GM06990 (cell line): ENCODE data around the gene ZNF668.
A peak's percentile ranks its signal among the peaks of the same experiment; 100 is the strongest.
"Not testable (repeated sequence)": the region's sequence is repeated elsewhere in the genome, so short reads cannot be mapped to it uniquely, and the experiment has no call there.

Experiments used
- DNase-seq: peaks from one replicate; pipeline ENCODE4 v3.0.0-alpha.2; 2011; ENCODE audit not compliant: insufficient read length; ENCODE audit errors: extremely low read depth
- H3K27me3 ChIP-seq: replicated peaks from 2 replicates; pipeline ENCODE4 v1.6.0; 2011; ENCODE audit warnings: low read length; ENCODE audit not compliant: control insufficient read depth, insufficient read depth
- H3K36me3 ChIP-seq: 2 replicates; pipeline ENCODE4 v1.5.1; 2011; ENCODE audit warnings: low read length; ENCODE audit not compliant: control insufficient read depth, insufficient read depth
- H3K4me3 ChIP-seq: replicated peaks from 2 replicates; pipeline ENCODE4 v1.5.1; 2011; ENCODE audit warnings: low read depth, mild to moderate bottlenecking, control low read depth, low read length
- TF ChIP-seq, protein P1 (sequence below): IDR thresholded peaks from 2 replicates; pipeline ENCODE4 v1.5.1; 2011; ENCODE audit warnings: low read length, control low read depth, mild to moderate bottlenecking, inconsistent platforms; ENCODE audit not compliant: insufficient read depth, poor library complexity, severe bottlenecking

ZNF668 gene

DNA sequence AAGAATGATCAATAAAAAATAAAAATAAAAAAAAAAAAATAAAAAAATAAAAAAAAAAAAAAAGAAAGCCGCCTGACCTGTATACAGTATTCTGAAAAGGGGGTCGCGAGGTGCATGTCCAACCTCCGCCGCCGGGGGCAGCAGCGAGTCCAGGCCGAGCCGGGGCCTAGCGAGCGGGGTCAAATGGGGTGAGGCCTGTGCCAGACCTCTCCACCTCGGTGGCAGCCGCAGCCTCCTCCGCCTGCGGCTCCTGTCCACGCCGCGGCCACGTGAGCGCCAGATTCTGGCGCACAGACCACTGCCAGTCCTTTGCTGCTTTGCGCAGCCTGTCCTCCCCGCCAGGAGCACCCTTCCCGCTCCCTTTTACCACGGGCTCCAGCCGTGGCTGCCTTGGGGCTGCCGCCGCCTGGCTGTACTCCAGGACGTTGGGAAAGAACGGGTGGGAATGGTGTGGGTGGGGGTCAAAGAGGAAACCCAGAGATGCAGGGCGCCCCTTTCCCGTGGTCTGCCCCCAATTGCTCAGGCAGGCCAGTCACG, 31.7 kb upstream of the ZNF668 start:
- Histone ChIP-seq H3K36me3 (peaks cover 8% of the 10 kb centered on the region), H3K27me3 (no peaks in the 10 kb centered on the region), H3K4me3 (no peak overlapping the region)
- TF ChIP-seq, protein P1, sequence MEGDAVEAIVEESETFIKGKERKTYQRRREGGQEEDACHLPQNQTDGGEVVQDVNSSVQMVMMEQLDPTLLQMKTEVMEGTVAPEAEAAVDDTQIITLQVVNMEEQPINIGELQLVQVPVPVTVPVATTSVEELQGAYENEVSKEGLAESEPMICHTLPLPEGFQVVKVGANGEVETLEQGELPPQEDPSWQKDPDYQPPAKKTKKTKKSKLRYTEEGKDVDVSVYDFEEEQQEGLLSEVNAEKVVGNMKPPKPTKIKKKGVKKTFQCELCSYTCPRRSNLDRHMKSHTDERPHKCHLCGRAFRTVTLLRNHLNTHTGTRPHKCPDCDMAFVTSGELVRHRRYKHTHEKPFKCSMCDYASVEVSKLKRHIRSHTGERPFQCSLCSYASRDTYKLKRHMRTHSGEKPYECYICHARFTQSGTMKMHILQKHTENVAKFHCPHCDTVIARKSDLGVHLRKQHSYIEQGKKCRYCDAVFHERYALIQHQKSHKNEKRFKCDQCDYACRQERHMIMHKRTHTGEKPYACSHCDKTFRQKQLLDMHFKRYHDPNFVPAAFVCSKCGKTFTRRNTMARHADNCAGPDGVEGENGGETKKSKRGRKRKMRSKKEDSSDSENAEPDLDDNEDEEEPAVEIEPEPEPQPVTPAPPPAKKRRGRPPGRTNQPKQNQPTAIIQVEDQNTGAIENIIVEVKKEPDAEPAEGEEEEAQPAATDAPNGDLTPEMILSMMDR = peak; percentile 83
- DNase-seq = peak; percentile 85

GRCh38 chr16:31100876-31101641, 27.0 kb upstream of the ZNF668 start:
- H3K27me3 ChIP-seq, H3K4me3 ChIP-seq, DNase-seq, H3K36me3 ChIP-seq: not testable (repeated sequence)

- H3K36me3 ChIP-seq = no peaks in the 10 kb centered on the region
- no peaks in the 10 kb centered on the region for H3K27me3 ChIP-seq
- H3K4me3 ChIP-seq = no peak overlapping the region
- TF ChIP-seq, protein P1 = no peak
- no peak for DNase-seq
Observed at GRCh38 chr16:31099860-31100638, 26.0 kb upstream of the ZNF668 start.

DNA sequence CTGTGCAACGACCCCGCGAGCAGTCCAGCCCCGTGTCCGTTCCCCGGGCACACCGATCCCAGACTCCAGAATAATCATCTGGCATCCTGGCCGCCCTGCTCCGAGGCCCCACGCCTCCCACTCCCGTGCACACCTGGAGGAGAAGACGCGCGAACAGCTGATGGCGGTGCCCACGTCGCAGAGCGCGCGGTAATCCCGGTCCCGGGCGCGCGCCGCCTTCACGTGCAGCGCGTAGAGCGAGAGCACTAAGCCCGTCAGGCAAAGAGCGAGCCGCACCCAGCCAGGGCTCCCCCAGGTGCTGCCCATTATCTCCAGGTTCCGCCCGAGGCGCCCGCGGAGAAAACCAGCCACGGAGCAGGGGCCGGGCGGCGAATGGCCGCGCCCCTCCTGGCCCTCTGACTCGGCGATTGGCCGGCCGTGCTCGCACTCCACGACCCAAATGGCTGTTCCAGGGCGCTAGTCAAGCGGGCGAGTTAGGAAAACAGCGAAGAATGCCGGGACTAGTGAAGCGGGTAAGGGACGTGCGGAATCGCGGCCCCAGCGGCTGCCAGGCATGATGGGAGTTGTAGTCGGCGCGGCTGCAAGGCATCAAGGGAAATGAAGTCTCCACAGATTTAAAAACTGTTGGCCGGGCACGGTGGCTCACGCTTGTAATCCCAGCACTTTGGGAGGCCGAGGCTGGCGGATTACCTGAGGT, 20.5 kb upstream of the ZNF668 start, which contains the start of gene VKORC1:
VKORC1 (minus strand) TSS at position 374 of the 697 bp plus-strand sequence; CDS start at position 306, 68 bp downstream.
- Histone ChIP-seq H3K4me3 (peak within 1 kb of the TSS; percentile 96), H3K27me3 (no peaks in the 10 kb centered on the region), H3K36me3 (peaks cover 7% of the 10 kb centered on the region)
- TF ChIP-seq, protein P1 = no peak
- DNase-seq = peak; percentile 92

GRCh38 chr16:31094088-31094423, 20.0 kb upstream of the ZNF668 start:
- Histone ChIP-seq H3K36me3 (peaks cover 7% of the 10 kb centered on the region), H3K4me3 (peak overlapping the region; percentile 96), H3K27me3 (no peaks in the 10 kb centered on the region)
- no peak for DNase-seq
- TF ChIP-seq, protein P1 = no peak

GRCh38 chr16:31093132-31093703, 19.2 kb upstream of the ZNF668 start:
- DNase-seq = no peak
- Histone ChIP-seq H3K36me3 (peaks cover 7% of the 10 kb centered on the region), H3K27me3 (no peaks in the 10 kb centered on the region), H3K4me3 (peak overlapping the region; percentile 48)
- TF ChIP-seq, protein P1 = no peak
